ENCODE measurements around the gene BAZ2B.

BAZ2B gene

DNA sequence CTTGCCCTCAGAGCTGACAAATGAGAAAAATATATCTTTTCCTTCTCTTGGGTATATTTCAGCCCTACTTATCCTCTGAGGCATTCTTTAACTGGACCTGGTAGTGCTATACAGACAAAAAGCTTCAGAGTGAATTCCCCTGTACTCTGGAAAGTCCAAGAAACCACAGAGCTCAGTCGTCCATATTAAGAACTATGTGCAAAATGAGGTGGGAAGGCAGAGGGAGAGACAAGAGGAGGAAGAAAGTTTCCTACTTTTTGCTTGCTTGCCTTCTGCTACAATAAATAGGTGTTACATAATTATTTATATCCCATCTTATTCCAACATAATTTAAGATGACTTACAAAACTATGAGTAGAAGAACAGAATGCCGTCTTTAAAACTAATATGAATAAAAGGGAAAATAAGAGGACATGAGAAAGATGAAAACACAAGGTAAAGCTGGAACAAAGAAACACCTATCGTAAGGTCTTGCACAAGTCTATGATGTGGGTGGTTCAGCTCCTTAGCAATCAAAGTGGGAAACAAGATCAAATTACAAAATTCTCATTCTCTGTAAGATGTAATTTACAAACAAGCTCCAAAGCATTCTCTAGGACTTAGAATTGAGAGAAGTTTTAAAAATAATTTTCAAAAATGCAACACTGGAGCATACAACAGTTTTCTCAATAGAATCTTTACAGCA is 97.9 kb downstream of the BAZ2B start:
- peak; percentile 57 for FAIRE-seq

DNA sequence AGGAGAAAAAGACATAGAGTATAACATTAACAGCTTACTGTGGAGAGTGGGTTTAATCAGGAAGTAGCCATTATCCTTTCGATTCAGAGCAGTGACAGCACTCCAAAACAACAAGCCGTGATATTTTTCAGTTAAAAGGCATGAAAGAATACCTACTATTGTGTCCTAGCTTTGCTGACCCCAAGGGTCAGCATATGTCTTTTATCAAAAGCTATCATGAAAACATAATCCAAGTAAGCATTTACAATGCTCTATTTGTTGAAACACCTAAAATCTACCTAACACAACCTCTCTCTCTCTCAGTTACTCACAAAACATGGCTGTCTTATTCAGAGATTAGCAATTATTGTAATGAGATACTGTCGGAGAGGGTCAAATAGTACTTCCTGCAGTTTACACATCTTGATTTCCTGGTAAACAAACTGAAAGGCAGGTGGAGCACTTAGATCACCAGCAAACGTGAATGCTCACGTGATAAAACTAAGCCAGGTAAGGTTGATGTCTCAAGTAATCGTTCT is 100.0 kb downstream of the BAZ2B start:
- no peak for FAIRE-seq

DNA sequence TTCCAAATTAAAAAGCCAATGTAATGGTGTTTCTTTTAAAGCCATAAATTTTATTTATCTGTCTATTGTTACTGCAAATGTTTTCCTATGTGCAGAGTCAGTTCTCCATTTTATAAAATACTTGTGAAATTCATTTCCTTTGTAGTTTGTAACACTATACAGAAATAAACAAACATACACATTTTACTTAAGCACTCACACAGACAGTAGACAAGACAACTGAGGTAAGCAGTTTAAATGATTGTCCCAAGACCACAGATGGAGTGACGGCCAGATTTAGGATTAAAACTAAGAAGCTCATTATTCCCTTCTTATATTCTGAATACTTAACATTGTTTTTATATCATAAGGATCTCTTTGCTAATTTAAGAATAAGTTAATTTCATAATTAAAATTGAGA is 100.9 kb downstream of the BAZ2B start:
- no peak for FAIRE-seq

DNA sequence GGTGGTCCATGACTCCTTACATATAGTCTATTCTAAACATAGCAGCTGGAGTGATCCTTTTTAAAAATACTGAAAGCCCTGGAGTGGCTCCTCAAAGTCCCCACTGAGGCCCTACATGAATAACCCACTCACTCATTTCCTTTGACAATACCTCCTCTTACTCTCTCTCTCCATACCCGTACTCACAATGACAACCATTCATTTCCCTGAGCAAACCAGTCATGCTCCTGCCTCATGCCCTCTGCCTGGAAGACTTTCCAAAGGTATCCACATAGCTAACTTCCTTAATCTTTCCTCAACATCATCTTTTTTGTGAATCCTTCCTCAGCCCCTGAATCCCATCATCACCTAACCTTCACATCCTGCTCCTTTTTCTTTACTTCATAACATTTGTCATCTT is 102.6 kb downstream of the BAZ2B start:
- FAIRE-seq, result no peak

DNA sequence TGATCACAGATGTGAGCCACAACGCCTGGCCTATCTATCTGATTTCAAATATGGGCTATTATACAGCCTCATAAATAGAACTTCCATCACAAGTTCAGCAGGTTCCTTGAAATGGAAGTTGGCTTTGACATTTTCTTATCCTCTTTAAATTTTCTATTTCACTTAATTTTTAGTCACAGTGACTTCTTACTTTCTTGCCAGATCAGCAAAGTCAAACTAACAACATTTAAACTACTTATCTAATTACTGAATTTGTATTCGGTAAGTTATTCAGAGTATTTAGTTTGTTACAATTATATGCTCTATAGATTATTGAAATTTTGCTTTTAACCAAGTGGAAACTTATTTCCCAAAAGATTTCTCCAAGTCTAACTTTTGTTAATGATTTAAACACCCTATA is 108.2 kb downstream of the BAZ2B start:
- peak; percentile 31 for FAIRE-seq

DNA sequence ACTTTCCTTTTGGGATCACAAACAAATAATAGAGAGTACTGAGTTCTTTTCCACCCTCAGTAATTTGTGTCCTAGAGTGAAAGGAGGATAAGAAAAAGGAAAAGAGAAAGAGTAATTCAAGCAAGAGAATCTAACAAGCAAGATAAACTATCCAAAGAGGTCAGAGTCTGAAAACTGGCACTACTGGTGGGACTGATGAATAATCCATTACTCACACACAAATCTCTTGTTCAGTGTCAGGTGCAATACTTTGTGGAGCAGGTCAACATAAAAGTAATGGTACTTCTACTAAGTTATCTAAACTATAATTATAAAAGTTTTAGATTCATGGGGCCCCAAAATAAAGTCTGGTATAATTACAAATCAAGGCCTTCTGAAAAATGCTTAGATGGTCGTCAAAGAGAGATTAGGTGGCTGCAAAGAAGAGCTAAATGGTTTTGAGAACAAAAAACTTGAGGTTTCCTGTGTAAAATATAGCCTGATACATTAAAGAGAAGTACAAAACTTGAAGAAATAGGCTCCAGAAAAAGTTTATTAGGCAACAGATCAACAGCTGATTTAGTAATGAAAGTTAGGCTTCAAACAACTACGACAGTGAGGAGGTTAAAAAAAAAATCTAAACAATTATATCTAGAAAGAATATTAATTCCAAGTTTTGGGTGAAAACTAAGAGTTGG is 109.4 kb downstream of the BAZ2B start:
- no peak for FAIRE-seq

DNA sequence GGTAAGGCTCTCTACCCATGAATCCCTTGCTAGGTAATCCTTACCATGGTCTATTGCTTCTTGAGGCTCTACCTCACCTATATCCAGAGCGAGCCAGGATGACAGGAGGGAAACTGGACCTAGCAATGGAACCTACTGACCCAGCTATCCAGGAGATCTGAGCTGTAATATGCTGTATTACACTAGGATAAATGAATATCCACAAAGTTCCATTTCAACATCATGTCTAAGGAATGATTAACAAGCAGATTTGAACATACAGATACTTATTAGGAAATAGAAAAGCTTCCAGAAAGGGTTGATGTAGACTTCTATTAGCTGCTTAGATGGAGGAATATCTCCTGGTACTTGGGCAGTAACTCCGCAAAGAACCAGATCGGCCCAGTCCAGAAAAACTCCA is 110.1 kb downstream of the BAZ2B start:
- no peak for FAIRE-seq

DNA sequence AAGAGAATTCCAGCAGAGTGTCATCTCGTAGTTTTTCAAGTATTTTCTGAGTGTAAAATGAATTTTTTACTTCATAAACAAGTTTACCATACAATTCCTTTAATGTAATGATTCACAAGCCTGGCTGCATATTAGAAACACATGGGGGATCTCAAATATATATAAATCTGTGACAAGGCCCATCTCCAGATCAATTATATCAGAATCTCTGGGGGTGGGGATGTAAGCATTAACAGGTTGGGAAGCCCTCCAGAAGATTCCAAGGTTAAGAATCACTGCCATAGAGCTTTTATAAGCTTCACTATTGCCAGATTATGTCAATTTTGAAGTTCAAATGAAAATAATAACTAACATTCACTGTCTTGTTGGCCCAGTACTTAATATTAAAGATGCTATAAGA is 111.2 kb downstream of the BAZ2B start:
- FAIRE-seq, result no peak

DNA sequence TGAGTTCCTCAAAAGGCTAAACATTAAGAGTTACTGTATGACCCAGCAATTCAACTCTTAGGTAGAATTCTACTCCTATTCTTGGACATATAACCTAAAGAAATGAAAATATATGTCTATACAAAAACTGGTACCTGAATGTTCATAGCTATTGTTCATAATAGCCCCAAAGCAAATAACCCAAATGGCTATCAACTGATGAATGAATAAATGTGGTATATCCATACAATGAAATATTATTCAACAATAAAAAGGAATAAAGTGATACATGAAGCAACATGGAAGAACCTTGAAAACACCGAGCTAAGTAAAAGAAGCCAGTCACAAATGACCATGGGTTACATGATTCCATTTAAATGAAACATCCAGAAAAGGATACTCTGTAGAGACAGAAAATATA is 114.6 kb downstream of the BAZ2B start:
- no peak for FAIRE-seq

DNA sequence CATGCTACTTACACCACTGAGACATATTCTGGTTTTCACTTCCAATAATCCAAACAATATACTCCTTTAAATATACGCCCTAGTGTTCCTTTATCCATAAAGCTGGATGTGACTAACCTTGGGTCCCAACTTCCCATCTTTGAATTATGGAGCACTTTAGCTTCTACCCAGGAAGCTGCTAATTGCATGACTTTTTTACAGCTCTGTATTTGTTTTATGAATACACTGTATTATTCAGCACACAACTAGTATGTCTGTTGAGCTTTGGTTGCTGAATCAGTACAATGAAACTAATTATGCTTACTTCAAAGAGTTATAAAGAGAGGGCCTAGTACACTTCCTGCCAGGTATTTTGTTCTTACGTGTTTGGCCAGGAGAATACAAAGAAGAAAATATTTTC is 118.5 kb downstream of the BAZ2B start:
- FAIRE-seq, result no peak

DNA sequence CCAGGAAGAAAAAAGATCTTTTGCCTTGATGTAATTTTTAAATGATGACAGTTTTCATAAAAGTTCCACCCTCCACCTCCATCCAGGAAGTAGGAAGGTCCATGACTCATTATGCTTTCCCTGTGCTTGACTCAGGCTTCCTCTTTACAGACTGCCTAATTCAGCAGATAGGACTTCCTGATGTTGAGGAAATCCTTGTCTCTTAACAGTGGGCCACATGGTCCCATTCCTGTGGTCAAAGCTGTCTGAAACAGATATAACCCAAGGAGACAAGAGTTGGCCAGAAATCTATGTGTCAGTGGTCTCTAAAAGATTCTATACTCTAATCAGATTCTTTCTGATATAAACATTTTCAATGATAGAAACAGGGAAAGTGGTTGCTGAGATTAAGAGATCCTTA is 119.1 kb downstream of the BAZ2B start:
- FAIRE-seq, result no peak

DNA sequence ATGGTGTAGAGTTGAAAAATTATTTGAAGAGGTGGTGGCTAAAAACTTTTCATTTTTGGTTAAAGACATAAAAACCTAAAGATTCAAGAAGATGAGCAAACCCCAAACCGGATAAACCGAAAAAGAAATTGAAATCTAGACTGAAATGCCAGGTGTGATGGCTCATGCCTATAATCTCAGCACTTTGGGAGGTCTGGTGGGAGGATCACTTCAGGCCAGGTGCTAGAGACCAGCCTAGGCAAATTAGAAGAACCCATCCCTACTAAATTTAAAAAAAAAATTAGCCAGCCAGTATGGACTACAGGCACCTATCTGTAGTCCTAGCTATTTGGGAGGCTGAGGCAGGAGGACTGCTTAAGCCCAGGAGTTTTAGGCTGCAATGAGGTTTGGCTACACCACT is 126.9 kb downstream of the BAZ2B start:
- no peak for FAIRE-seq

DNA sequence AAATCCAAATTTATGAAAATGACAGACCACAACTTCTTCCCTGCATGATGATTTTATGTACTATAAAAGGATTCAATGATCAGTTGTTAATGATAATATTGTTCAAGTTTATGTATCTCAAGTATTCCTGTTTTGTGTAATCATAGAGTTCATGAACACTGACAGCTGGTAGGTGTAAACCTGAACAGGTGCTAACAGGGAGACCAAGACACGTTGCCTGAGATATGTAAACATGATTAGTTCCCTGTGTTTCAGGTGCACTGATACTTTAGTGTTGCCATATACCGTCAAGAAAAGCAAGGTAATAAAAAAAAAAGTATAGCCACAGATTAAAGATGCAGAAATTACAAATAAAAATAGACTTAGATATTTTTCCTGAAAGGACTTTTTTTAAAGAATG is 131.8 kb downstream of the BAZ2B start:
- FAIRE-seq, result peak; percentile 25

DNA sequence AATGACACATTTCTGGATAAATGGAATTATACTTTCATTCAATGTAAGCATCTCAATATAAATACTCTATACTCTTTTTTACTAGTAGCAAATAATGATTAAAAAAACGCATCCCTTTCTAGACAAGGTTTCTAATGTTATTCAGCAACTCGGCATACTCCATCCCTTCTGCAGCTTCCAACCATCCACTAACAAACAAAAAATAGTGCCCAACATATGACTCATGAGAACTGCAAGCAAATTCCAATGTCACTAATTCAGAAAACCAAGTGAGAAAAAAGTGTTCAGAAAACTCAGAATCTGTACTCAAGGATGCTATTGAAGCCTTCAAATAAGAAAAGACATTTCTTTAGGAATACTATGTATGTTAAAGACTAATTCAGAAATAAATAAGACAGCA is 140.0 kb downstream of the BAZ2B start:
- no peak for FAIRE-seq

DNA sequence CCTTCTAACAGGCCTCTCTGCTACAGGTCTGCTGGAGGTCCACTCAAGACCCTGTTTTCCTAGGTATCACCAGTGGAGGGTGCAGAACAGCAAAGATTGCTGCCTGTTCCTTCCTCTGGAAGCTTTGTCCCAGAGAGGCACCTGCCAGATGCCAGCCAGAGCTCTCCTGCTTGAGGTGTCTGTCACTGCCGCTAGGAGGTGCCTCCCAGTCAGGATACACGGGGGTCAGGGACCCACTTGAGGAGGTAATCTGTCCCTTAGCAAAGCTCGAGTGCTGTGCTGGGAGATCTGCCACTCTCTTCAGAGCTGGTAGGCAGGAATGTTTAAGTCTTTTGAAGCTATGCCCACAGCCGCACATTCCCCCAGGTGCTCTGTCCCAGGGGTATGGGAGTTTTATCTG is 140.6 kb downstream of the BAZ2B start:
- no peak for FAIRE-seq

DNA sequence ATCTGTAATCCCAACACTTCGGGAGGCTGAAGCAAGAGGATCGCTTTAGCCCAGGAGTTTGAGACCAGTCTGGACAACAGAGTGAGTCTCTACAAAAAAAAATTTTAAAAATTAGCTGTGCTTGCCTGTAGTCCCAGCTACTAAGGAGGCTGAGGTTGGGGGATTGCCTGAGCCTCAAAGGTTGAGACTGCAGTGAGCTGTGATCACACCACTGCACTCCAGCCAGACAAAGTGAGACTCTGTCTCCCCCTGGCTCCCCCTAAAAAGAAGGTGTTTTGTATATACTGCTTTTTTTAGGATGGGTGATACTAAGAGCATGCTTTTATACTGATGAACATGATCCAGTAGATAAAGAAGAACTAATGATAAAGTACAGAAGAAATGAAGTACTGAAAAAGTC is 145.0 kb downstream of the BAZ2B start:
- FAIRE-seq, result no peak

DNA sequence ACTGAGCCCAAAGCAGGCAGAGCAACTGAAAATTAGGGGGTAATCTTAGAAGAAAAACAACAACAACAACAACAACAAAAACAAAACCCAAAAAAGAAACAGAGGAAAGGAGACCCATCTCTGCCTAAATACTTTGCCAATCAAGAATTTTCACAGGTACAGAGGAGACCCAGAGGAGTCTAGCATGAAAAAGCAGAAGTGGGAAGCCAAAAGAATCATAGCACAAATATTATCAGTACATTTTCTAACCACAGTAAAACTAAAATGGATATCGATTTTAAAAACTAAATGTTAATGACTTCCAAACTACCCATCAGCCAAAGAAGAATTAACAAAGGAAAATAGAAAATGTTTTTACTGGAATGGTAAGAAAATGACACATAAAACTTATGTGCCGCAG is 148.1 kb downstream of the BAZ2B start:
- FAIRE-seq, result no peak

DNA sequence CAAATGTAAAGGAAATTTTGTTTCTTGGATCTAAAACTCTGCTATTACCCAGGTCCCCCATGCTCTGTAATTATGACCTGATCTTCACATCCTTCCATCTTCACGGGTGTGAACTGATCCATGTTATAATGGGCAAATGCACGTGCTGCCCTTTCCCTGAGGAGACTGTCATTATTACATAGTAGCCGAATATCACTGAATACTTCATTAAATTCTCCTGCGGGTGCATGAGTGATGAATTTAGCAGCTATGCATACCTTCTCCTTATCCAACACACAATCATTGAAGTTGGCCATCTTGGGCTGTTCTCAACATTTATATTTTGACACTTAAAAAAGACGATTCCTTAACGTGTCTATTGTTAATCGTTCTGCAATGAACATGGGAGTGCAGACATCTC is 153.4 kb downstream of the BAZ2B start:
- FAIRE-seq, result no peak

DNA sequence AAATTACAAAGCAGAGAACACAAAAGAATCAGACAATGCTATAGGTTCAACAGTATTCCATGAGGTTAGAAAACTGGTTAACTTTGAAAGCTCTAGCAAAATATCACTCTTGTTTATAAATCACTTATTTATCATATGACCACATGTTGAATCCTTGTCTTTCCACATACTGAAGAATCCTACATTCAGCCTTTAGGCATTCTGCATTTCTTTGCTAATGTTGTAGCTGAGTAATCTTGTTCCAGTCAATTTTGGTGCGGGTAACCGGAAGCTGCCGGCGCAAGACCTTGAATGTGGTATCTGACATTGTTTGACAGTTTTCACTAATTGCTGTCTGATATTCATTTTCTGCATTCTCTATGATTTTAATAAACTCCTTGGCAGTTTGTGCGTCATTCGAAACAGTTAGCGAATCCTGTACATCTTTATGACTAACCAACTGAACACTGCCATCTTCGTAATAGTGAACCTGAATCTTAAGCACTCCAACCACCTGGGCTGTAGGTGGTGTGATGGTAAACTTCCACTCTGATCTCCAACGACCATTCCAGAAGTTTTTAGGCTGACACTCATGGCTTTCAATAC is 154.1 kb downstream of the BAZ2B start:
- FAIRE-seq, result no peak

DNA sequence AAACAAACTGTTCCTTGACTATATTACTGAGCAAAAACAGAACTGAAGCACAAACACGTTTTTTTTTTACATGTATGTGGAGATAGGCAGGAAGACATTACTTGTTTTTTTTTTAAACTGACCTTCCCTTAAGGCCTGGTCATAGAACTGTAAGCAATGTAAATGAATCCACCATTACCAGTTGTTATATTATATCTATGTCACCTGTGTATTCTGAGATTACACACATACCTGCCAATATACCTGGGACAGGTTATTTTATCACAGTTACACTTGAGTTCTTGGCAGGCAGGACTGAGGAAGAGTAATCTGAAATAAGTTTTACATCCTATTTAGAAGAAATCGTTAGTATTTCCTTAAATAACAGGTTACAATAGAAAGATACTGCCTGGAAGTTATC is 155.3 kb downstream of the BAZ2B start:
- FAIRE-seq, result peak; percentile 6

DNA sequence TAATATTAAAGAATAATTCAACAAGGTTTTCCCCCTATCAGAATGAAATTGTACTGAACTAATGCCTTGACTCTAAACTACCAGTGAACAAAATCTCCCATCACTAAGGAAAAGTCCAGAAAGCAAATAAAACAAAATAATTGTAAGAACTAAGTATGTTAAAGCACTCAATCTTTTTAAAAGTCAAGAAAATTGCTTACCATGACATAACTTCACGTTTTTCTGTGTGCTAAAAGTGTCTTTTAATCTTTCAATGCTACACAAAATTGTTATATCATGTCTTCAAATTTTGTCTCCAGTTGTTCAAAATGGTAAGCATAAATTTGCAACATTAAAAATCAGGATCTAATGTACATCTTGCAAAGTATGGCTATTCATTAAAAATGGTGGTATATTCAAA is 156.1 kb downstream of the BAZ2B start:
- FAIRE-seq, result no peak

DNA sequence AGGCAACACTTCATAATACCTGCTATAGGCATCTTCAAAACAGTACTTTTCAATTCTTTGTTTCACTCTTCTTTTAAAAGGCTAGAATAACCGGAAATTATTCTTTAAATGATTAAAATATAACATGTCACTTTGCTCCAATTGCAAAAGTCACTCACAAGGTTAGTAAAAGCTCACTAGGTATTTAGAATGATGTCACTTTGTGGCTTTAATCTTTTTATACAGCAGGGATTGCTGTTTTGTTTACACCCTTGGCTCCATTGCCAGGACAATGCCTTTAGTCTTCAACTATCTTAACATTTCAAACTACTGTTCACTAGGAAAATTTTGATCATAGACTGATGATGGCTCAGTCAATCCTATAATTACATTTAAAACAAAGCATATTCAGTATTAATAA is 157.1 kb downstream of the BAZ2B start:
- FAIRE-seq, result no peak

DNA sequence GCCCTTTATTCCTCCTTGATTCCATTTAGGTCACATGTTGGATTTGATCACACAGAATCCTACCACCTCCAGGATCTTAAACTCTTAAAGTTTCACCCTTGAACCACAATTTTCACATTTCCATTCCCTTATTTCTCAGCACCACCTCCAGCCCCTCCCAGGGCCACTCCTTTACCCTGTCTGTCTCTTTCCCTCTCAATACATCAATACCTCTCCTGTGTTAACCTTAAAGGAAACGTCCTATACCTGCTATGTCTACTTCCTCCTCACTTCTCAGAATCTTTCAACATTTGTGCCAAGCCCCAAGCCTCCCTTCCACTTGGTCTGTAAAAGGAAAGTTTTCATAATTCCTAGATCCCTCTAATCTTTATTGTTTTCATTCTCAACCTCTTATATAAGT is 158.8 kb downstream of the BAZ2B start:
- FAIRE-seq, result no peak
